GM04504 (cell line): ENCODE results near the gene AKT1S1.

Source experiments
- DNase-seq: peaks from one replicate; pipeline ENCODE4 v3.0.0-alpha.2; 2012; ENCODE audit warnings: low read depth

Gene AKT1S1

DNA sequence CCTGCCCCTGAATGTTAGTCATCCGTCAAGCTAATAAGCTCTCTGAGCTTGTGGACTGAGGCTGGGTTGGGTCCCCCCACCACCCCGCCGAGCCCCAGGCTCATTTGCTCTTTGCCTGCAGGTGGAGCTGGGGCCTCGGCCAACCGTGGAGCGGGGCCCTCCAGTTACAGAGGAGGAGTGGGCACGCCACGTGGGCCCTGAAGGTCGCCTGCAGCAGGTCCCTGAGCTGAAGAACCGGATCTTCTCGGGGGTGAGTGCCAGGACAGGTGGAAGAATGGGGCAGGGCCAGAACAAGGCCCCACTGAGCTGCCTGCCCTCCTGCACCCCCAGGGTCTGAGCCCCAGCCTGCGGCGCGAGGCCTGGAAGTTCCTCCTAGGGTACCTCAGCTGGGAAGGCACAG is 5.5 kb upstream of the AKT1S1 start:
- no peak for DNase-seq

DNA sequence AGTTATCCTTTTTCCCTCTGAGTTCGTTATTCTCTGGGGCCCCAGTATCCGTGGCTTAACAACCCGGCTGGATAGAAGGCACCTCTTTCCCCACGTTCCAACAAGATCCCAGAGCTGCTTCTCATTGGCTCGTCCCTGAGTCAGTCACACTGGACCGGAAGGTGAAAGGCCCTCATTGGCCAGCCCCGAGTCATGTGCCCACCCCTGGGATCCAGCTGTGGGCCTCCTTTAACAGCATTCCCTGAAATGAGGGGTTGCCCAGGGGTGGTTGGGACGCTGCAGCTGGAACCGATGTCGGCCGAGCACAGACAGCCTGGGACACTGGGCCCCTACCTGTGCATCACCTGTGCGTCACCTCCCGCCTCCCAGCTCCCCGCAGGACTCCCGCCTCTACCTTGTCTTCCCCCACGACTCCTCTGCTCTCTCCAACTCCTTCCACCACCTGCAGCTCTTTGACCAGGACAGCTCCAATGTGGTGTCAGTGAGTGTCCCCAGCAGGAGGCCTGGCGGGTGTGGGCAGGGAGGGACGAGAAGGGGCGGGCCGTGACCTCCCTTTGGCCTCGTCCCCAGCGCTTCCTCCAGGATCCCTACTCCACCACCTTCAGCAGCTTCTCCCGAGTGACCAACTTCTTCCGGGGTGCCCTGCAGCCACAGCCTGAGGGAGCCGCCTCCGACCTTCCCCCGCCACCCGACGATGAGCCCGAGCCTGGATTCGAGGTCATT is 4.7 kb upstream of the AKT1S1 start:
- DNase-seq: no peak

DNA sequence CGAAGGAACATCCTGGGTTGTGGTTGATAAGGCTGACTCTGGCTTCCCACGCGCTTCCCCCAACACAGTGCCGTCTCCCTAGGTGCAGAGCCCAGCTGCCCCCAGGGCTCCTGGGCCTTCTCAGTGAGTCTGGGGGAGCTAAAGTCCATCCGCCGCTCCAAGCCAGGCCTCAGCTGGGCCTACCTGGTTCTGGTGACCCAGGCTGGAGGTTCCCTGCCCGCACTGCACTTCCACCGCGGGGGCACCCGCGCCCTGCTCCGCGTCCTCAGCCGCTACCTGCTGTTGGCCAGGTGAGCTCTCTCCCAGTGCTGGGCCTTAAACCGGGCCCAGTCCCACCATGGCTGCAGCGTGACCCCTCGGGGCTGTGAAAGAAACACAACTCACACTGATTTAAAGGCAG is 4.0 kb upstream of the AKT1S1 start:
- no peak for DNase-seq

DNA sequence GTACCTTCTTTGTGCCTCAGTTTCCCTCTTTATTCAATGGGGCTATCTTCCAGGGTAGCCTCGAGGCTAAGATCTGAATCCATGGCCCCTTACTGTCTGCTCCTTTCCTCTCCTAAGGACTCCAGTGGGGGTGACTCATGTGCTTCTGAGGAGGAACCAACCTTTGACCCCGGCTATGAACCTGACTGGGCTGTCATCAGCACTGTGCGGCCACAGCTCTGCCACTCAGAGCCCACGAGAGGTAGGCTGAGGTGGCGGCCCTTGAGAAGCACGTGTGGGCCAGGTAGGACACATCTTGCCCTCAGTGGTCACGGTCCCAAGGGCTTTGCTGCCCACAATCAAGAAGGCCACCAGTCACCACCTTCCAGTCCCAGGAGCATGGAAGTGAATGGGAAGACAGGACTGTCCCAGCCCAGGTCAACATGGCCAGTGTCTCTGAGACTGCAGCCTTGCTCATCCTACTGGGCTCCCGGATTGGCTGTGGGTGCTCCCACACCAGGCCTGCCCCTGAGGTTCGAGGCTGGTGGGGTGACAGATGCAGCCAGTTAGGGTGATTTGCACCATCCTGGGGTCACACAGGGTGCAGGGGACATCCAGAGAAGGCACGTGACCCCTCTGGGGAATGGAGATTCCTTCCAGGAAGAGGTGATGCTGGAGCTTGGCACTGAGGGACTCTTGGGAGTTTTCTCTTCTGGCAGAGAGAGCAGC is 3.2 kb upstream of the AKT1S1 start:
- DNase-seq: no peak

DNA sequence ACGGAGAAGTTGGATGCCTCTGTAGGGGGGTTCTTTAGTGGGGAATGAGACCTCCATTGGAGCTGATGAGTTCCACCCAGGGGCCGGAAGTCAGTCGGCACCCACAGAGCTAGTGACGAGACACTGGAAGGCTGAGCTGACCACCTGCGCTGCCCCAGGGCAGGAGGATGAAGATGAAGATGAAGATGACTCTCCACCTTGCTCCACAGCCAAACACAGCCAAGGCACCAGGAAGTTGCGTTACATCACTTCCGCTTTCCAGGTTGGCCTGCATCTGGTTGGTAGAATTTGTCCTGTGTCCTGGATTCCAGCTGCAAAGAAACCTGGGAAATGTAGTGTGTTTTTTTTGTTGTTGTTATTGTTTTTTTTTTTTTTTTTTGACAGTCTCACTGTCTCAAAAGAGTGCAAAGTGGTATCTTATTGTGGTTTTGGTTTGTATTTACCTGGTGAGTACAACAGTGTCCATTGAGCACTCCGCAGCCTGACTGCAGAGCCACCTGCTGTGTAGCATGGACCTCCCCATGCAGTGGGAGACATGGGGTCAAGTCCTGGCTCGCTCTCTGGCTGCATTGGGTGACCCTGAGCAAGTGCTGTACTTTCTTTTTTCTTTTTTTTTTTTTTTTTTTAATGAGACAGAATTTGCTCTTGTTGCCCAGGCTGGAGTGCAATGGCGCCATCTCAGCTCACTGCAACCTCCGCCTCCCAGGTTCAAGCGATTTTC is 2.2 kb upstream of the AKT1S1 start:
- DNase-seq: no peak

DNA sequence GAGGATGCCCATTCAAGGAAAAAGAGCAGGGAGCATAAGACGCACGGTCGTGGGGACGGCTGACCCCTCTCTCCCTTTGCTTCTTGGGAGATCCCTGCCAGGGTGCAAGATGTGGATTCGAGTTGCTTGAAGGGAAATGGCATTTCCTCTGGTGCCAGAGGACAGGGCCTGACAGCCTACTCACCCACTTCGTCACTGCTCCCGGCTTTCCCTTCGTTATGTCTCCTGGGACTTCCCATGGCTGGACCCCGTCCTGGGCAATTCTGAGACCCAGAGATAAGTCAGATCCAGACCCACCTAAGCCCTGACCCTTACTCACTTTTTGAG is 1.6 kb upstream of the AKT1S1 start:
- no peak for DNase-seq

DNA sequence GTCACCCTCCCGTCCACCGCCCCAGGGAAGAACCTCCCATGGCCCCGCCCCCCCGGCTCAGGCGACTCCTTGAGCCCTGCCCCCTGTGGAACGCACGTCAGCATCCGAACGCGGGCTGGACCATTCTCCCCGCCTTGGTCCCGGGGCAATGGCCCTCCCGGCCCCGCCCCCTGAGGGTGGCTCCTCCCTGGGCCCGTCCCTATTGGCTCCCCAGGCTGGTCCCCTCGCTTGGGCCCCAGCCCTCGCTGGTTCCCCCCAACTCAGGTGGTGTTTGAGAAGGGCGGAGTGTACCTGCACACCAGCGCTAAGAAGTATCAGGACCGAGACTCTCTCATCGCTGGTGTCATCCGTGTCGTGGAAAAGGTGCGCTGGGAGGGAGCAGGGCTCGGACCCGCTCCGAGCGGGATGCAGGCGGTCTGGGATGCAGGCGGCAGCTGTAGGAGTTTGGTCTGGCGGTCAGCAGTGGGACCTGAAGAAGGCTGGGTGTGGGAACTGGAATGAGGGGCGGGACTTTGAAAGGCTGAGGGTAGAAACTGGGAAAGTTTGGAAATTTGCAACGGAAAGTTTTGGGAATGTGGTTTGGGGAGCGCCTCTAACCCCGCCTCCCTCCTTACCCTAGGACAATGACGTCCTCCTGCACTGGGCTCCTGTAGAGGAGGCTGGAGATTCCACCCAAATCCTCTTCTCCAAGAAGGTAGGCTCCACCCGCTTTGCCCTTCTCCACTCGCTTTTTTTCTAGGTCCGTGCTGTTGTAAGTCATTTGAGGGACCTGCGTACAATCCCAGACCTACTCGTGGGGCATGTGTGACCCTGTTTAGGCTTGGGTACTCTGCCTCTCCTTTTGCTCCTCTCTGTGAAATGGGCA is 956 bp upstream of the AKT1S1 start:
- peak; percentile 96 for DNase-seq

DNA sequence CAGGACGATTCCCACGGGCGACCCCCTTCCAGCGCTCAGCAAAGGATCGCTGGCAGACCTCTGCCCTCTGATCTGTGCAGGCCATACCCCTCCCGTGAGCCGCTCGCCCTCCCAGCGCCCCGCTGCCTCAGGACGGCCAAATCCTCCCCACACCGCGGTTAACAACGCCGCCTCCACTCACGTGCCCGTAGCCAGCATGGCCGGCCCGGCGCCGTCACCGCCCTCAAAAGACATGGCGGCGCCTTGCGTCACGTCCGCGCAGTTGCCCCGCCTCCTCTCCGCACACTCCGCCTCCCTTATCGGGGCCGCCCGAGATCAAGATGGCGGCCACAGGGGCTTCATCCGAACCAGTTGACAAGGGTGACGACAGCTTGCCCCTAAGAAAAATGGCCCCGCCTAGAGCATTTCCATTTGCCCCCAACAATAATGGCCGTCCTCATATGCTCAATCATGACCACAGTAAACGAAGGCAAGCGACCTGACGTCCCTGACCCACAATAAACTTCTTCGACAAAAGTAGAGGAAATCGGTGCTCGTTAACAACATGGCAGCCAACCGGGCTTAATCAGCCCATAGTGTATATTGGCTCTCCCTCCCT is 634 bp downstream of the AKT1S1 start:
- peak; percentile 98 for DNase-seq

DNA sequence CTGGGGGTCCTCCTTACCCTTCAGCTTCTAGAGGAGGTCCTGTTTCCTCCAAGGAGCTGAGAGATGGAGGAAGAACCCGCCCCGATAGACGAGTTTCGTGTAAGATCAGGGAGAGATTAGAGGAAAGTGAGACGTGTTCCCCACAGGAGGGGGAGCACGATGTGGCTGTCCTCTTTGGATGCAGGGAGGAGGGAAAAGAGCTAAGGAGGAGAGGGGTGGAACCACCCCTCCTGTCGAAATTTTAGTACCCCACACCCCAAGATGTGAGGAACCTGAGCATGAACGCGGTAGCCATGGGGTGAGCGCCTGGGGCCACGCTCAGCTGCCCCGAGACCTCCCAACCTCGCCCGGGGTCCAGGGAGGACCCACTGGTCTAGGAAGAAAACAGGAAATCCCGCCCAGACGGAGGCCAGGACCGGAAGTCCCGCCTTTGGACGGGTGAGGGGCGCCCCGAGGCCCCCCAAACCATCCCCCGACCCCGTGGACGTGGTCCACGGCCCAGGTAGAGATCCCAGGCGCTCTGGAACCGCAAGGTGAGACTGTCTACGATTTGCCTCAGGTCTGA is 1.2 kb downstream of the AKT1S1 start:
- no peak for DNase-seq

DNA sequence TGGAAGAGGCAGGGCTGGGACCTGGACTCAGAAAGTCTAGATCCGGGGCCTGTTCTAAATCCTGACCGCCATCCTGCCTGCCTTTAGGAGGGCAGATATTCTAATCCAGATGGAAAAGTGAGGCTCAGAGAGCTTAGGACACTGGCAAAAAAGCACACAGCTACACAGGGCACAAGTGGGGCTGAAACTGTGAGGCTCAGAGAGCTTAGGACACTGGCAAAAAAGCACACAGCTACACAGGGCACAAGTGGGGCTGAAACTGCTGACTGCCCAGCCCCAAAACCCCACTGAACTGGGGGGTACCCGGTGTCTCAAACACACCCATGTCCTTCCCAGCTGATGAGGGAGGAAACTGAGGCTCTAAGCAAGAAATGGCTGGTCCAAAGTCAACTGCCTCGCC is 2.0 kb downstream of the AKT1S1 start:
- no peak for DNase-seq

DNA sequence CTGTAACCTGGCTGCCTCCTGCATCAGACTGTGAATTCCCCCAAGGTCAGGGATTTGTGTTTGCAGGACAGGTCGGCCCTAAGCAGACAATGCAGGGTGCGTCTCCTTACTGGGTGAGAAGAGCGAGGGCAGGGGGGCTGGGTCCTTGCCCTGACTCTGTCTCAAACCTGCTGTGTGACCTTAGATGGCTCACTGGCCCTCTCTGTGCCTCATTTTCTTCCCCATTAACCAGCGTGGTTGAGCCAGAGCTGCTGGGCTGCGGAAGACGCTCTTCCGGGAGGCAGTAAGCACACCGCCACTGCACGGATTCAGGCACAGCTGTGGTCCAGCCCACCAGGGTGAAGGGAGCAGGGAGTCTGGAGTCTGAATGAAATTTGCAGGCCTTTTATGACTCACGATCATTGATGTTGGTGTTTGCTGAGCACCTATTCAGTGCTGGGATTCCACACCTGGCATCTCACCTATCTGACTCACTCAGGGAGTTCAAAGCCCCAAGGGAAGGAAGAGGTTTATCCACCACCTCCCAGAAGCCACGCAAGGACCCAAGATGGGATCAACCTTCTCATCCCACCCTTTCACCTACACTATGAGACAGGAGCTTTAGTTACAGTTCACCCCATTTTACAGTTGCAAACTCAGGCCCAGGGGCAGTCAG is 2.5 kb downstream of the AKT1S1 start:
- DNase-seq: no peak

DNA sequence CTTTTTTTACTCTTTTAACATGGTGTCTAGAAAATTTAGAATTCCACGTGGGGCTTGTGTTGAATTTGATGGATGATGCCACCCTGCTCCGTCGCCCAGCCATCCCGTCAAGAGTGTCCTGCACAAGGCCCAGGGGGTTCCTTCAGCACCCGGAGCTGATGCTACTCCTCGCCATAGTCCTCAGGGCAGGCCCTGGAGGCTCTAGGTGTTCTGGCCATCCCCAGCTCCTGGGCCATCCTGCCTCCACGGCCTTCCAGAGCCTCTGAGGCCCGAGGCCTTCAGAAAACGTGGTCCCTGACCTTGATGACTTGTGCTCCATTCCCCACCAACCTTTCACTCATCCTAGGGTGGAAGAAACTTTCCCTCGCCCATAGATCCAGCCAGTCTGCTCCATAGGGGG is 3.3 kb downstream of the AKT1S1 start:
- DNase-seq: no peak

DNA sequence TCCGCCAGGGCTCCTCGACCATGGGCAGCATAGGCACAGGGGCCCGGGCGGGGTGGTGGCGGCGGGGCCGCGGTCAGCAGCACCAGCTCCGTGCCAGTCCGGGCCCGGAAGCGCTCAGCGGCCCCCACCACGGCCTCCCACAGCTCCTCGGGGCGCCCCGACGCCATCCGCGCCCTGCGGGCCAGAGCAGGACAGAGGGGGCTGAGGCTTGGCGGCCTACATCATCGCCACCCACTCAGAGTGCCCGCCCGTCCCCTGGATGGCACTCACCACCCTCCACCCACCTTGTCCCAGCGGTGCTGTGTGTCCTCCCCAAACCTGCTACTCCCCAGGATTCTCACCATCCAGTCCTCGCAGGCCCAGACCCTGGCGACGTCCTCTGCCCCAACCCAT is 4.0 kb downstream of the AKT1S1 start:
- DNase-seq: no peak

DNA sequence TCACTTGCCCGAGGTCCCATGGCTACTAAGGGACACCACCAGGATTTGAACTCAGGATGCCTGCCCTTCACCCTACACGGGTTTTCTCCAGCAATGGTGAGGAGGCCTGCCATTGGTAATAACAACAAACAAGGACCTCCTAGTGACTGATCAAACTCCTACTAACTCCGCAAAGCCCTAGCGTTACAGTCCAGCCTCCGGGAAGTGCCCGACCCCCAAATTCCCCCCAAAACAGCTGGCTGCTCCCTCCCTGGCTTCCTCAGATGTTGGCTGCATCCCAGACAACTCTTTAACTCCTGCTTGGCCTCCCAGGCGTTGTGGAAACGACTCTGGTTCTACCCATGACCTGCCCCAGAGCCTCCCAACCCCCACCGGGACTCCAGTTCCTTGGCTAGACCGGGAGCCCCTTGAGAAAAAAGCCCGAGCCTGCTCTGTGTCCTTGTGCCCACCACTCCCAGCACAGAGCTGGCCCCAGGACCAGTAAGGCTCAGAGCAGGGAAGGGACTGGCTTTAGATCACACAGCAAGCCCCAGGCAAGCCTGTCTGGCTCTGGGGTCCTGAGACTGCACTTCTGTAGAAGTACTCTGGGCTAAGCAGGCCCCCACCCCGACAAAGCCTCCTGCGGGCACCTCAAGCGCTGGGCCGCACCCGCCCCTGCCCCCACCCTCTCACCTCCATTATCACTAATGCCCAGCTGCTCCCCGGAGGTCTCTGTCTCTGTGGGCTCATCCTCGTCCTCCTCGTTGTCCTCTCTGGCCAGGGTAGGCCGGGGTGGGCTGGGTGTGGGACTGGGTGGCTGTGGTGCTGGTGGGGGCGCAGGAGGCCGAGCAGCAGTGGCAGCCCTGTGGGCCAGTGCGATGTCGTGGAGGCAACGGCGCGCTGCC is 4.7 kb downstream of the AKT1S1 start:
- no peak for DNase-seq

DNA sequence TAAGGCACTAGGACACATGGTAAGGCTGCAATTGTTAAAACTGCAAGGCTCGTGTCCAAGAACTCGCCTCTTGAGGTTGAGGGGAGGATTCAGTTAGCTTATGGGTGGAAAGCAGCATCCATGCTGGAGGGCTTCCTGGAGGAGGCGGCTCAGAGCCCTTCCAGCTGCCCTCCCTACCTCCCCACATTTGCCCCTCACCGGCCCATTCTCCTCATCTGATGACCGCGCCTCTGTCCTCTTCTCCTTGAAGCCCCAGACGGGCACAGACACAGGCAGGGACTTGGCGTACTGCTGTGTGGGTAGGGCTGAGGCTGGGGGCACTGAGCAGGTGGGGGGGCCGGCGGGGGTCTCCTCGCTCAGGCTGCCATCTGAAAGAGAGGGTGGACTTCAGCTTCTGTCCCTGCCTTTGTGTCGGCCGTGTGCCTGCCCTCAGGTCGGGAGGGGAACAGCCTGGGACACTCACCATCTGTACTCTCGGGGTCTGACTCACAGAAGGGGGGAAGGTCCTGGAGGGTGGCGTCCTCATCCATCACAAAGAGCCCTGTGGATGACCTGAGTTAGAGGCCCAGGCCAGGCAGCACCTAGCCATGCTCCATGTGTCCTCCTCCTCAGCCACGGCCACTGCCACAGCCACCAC is 5.7 kb downstream of the AKT1S1 start:
- DNase-seq: no peak

DNA sequence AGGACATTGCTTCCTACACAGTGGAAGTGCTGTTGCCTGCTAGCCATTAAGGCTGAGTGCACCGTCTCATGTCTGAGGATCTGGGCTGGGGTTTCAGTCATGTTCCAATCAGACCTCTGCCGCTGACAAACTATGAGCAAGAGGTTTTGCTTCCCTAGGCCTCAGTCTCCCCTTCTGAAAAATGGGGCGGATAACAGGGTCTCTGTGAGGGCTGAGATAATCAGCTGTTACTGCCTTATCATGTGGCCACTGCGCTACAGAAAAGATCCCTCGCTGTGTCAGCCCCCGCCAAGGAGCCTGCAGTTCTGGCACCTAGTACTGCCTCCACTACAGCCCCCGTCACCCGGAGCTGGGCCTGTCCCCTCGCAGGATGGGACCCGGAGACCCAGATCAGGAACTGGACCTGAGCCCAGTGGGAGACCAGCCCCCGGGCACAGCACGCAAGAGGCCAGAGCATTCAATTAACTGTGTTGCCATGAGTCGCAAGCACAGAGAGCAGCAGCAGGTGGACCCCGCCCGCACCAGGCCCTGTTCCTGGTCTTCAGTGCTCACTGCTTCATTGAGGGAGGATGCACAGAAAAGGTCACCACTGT is 6.8 kb downstream of the AKT1S1 start:
- no peak for DNase-seq

DNA sequence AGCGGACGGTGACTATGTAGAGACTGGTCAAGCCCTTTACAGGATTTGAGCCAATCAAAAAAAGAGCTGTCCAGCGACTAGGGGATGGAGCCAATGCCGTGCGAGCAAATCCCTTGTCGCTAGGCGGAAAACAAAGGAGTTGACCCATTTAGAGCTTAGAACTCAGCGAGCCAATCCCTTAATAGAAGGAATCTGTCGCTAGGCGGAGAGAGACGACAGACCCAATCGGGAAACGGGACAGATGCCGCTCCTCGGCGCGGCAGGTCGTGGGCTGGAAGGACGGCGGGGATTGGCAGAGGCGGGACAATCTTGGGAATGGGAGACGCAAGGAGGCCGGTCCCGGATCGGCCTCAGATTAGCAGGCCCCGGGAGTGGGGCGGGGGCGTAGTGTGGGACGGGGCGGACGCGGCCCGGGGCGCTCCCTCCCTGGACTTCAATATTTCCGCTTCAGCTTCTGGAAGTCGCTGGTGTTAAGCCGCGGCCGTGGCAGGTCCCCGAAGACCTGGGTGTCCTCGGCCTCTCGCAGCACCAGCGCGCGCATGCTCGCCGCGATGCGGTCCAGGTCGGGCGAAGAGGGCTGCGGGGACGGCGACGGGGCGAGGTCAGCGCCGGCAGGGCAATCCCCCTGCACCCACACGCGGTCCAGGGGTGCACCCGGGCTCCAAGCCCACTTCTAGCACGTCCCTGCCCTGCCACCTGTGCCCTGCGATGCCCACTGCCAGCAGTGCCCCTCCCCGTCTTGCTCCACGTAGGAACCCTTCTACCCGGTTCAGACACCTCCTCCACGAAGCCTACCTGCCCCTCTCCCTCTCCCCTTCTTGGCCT is 7.5 kb downstream of the AKT1S1 start:
- DNase-seq: peak; percentile 100

DNA sequence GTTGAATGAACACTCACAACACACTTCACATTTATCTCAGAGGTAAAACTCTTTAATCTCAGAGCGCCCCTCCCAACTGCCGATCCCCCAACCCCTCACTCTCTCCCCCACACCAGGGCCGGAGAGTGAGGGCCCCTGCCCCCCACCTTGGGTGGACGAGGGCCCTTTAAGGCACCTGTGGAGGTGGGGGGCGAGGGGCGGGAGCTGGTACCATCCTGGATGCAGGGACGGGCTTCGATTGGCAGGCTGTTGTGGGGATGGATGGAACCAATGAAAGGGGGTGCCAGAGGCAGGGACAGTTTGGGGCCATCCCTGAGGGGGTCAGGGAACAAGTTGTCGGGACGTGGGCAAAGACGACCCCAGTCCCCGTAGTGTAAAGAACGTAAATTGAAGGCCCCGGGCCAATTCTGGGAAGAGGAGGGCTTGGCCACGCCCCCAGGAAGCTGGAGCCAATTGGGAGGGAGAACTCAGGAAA is 8.1 kb downstream of the AKT1S1 start:
- DNase-seq: no peak
